H1 (cell line): ENCODE measurements around the gene CMIP. TPM values are rescaled to one million over a fixed set of nuclear protein-coding genes. Genes with fewer than 3 reads are reported as not detected.

Experiments
- CTCF ChIA-PET: fragments of 300-600 bp; sonication (Branson Sonifier 250); formaldehyde crosslinking; loops from one replicate; lab custom pipeline; 2021; ENCODE audit not compliant: partially characterized antibody; lab: Charles Lee
- POLR2A ChIA-PET: fragments of 300-600 bp; sonication (Branson Sonifier 250); formaldehyde crosslinking; loops from one replicate; lab custom pipeline; 2021; ENCODE audit warnings: inconsistent platforms; ENCODE audit not compliant: partially characterized antibody; lab: Charles Lee
- DNase-seq, 2 experiments: peaks; one replicate each; pipeline versions ENCODE4 v3.0.0 to v3.0.0-alpha.2; 2010 to 2022; ENCODE audit warnings: low spot score in 2 of 2, low read depth in 1 of 2, mixed read lengths in 1 of 2
- FAIRE-seq: peaks from 2 replicates; lab custom pipeline; 2011; peaks lifted over from hg19 to GRCh38; lab: Jason Lieb, UNC
- H2AFZ ChIP-seq: 2 replicates; pipeline ENCODE4 v1.8.1; 2012; ENCODE audit warnings: low read length, inconsistent platforms
- H2AK5ac ChIP-seq: 2 replicates; pipeline ENCODE4 v1.6.1; 2013; ENCODE audit warnings: low read depth, low read length
- H2BK120ac ChIP-seq: replicated peaks from 2 replicates; pipeline ENCODE3; 2013; ENCODE audit warnings: low read depth, low read length, inconsistent platforms
- H2BK12ac ChIP-seq: 2 replicates; pipeline ENCODE4 v1.6.1; 2013; ENCODE audit warnings: low read depth, low read length
- H2BK15ac ChIP-seq: 2 replicates; pipeline ENCODE4 v1.6.1; 2013; ENCODE audit warnings: low read length
- H2BK20ac ChIP-seq: 2 replicates; pipeline ENCODE4 v1.6.1; 2013; ENCODE audit warnings: low read length
- H2BK5ac ChIP-seq: 2 replicates; pipeline ENCODE4 v1.6.1; 2013; ENCODE audit warnings: low read depth, low read length
- H3K14ac ChIP-seq: 2 replicates; pipeline ENCODE4 v1.6.1; 2013; ENCODE audit warnings: inconsistent platforms; ENCODE audit not compliant: insufficient read length
- H3K18ac ChIP-seq: 2 replicates; pipeline ENCODE4 v1.6.1; 2013; ENCODE audit warnings: low read length; ENCODE audit errors: extremely low read depth
- H3K23ac ChIP-seq: 2 replicates; pipeline ENCODE4 v1.6.1; 2013; ENCODE audit warnings: inconsistent platforms; ENCODE audit not compliant: insufficient read length
- H3K23me2 ChIP-seq: 2 replicates; pipeline ENCODE4 v1.6.1; 2013; ENCODE audit warnings: low read depth, low read length
- H3K27ac ChIP-seq: 2 replicates; pipeline ENCODE4 v1.6.1; 2011; ENCODE audit warnings: low read depth, low read length, inconsistent platforms
- H3K27me3 ChIP-seq, 4 experiments: replicated peaks in 1 of 4; 1 replicate in 1 of 4; 2 replicates in 3 of 4; pipeline versions ENCODE4 v1.6.1 to v1.8.1; 2011 to 2013; ENCODE audit warnings: low read length in 3 of 4, mild to moderate bottlenecking in 3 of 4, inconsistent platforms in 2 of 4, mixed read lengths in 2 of 4, moderate library complexity in 1 of 4; ENCODE audit not compliant: control insufficient read depth in 3 of 4, insufficient read depth in 3 of 4; ENCODE audit errors: extremely low read depth in 1 of 4
- H3K36me3 ChIP-seq, 4 experiments: 2 replicates each; pipeline versions ENCODE4 v1.6.1 to v1.8.1; 2011 to 2013; ENCODE audit warnings: mild to moderate bottlenecking in 4 of 4, low read length in 3 of 4, moderate library complexity in 2 of 4, control low read depth in 1 of 4, inconsistent platforms in 1 of 4; ENCODE audit not compliant: insufficient read depth in 4 of 4, control insufficient read depth in 2 of 4
- H3K4ac ChIP-seq: replicated peaks from 2 replicates; pipeline ENCODE3; 2013; ENCODE audit warnings: low read length, low read depth, mixed read lengths, inconsistent platforms; ENCODE audit not compliant: insufficient read length
- H3K4me1 ChIP-seq, 4 experiments: replicated peaks in 1 of 4; 1 replicate in 1 of 4; 2 replicates in 3 of 4; pipeline versions ENCODE4 v1.6.1 to v1.8.1; 2011 to 2013; ENCODE audit warnings: low read length in 3 of 4, inconsistent platforms in 2 of 4, mixed read lengths in 1 of 4; ENCODE audit not compliant: insufficient read depth in 4 of 4, control insufficient read depth in 3 of 4
- H3K4me2 ChIP-seq, 2 experiments: 2 replicates each; pipeline versions ENCODE4 v1.6.1 to v1.8.1; 2011 to 2013; ENCODE audit warnings: low read depth in 2 of 2, low read length in 2 of 2, control low read depth in 1 of 2, inconsistent platforms in 1 of 2, mild to moderate bottlenecking in 1 of 2; ENCODE audit not compliant: insufficient read depth in 1 of 2
- H3K4me3 ChIP-seq, 4 experiments: fragments of 200-600, 300-600 bp in 1 of 4; sonication (generic), shearing (Covaris generic), sonication (Bioruptor Twin) in 1 of 4; 2 replicates each; pipeline versions ENCODE4 v1.5.1 to v1.8.1; 2011 to 2016; ENCODE audit warnings: low read length in 4 of 4, low read depth in 3 of 4, control low read depth in 2 of 4, inconsistent platforms in 2 of 4, mild to moderate bottlenecking in 2 of 4, mixed read lengths in 1 of 4, moderate library complexity in 1 of 4; ENCODE audit not compliant: insufficient read depth in 2 of 4; ENCODE audit errors: extremely low read depth in 1 of 4
- H3K56ac ChIP-seq: replicated peaks from 2 replicates; pipeline ENCODE3; 2013; ENCODE audit warnings: low read depth, mild to moderate bottlenecking, mixed read lengths, low read length, inconsistent platforms; ENCODE audit not compliant: insufficient read length
- H3K79me1 ChIP-seq: 2 replicates; pipeline ENCODE4 v1.6.1; 2013; ENCODE audit warnings: low read depth, low read length, control low read depth
- H3K79me2 ChIP-seq, 2 experiments: 2 replicates each; pipeline versions ENCODE4 v1.6.1 to v1.8.1; 2012 to 2013; ENCODE audit warnings: low read length in 2 of 2, mild to moderate bottlenecking in 2 of 2, inconsistent platforms in 1 of 2; ENCODE audit not compliant: insufficient read depth in 2 of 2, control insufficient read depth in 1 of 2
- H3K9ac ChIP-seq, 4 experiments: replicated peaks in 1 of 4; 1 replicate in 1 of 4; 2 replicates in 3 of 4; pipeline versions ENCODE4 v1.6.1 to v1.8.1; 2011 to 2013; ENCODE audit warnings: low read depth in 3 of 4, low read length in 3 of 4, control low read depth in 2 of 4, mild to moderate bottlenecking in 2 of 4, moderate library complexity in 2 of 4, inconsistent platforms in 1 of 4; ENCODE audit errors: extremely low read depth in 1 of 4
- H3K9me3 ChIP-seq, 2 experiments: 2 replicates each; pipeline versions ENCODE4 v1.6.1 to v1.8.1; 2012 to 2013; ENCODE audit warnings: mild to moderate bottlenecking in 2 of 2, moderate library complexity in 2 of 2, control low read depth in 1 of 2, inconsistent platforms in 1 of 2, low read depth in 1 of 2, low read length in 1 of 2, mixed read lengths in 1 of 2; ENCODE audit not compliant: insufficient read depth in 2 of 2
- H4K20me1 ChIP-seq, 2 experiments: replicated peaks in 1 of 2; 2 replicates each; pipeline versions ENCODE3 to v1.8.1; 2011 to 2013; ENCODE audit warnings: inconsistent platforms in 2 of 2, low read length in 2 of 2, mild to moderate bottlenecking in 1 of 2; ENCODE audit not compliant: insufficient read depth in 2 of 2, control insufficient read depth in 1 of 2
- H4K5ac ChIP-seq: 2 replicates; pipeline ENCODE4 v1.6.1; 2013; ENCODE audit warnings: low read length, low read depth, mixed read lengths, inconsistent platforms; ENCODE audit not compliant: insufficient read length
- H4K8ac ChIP-seq: 2 replicates; pipeline ENCODE4 v1.8.0; 2013; ENCODE audit warnings: mild to moderate bottlenecking, moderate library complexity, low read length, inconsistent platforms; ENCODE audit not compliant: insufficient read depth; ENCODE audit errors: extremely low read depth
- H4K91ac ChIP-seq: replicated peaks from 2 replicates; pipeline ENCODE3; 2013; ENCODE audit warnings: low read length, mixed read lengths, inconsistent platforms; ENCODE audit not compliant: insufficient read length
- CBX8 ChIP-seq: fragments of 300-800, 300-1000 bp; sonication (generic); IDR thresholded peaks from 2 replicates; pipeline ENCODE4 v1.7.1; 2016; ENCODE audit warnings: low read depth, low read length, borderline replicate concordance
- EGR1 ChIP-seq: IDR thresholded peaks from 2 replicates; pipeline ENCODE4 v1.6.1; 2011; ENCODE audit warnings: low read depth, low read length, borderline replicate concordance
- JUND ChIP-seq: IDR thresholded peaks from 2 replicates; pipeline ENCODE4 v1.6.1; 2011; ENCODE audit warnings: mild to moderate bottlenecking, improper control_type of control experiment, low read length
- TEAD4 ChIP-seq: IDR thresholded peaks from 2 replicates; pipeline ENCODE4 v1.6.1; 2012; ENCODE audit warnings: low read depth, low read length, inconsistent platforms, mixed read lengths
- WGBS, 2 experiments: shearing (Covaris generic) in 1 of 2; methylation state at CpG; one replicate each; pipeline versions ENCODE4 v1.1.6 to v1.1.7; 2013 to 2015; ENCODE audit warnings: low lambda C conversion rate in 2 of 2, mixed read lengths in 2 of 2, inconsistent platforms in 1 of 2, low coverage in 1 of 2, missing lambda C conversion rate in 1 of 2; ENCODE audit not compliant: insufficient replicate concordance in 2 of 2, insufficient coverage in 1 of 2, insufficient read length in 1 of 2; ENCODE audit errors: extremely low coverage in 1 of 2, missing lambda C conversion rate in 1 of 2; 5-methylcytosine and 5-hydroxymethylcytosine counted together
- polyA plus RNA-seq, 7 experiments: library from polyadenylated mRNA; depleted of rRNA in 3 of 7; stranded (reverse) in 5 of 7; unstranded in 2 of 7; fragments of >200 nt in 5 of 7; fragments of 200-250 nt in 2 of 7; gene quantifications; 1 replicate in 5 of 7; 2 replicates in 1 of 7; 4 replicates in 1 of 7; pipeline versions ENCODE4 v1.2.1 to v1.2.3, GENCODE V29; 2011 to 2013; ENCODE audit warnings: missing spikeins in 2 of 7, mixed read lengths in 2 of 7
- total RNA-seq: library from RNA; stranded (reverse); fragmentation: NEBNext Ultra II Directional; extraction: Animal tissue kit (Norgen Biotek cat#: 25700); gene quantifications from 2 replicates; pipeline ENCODE4 v1.2.1, GENCODE V29; 2021

The CMIP gene
- total and polyA plus RNA-seq, 2 of the 8 experiments (the other 6 are each of a cell fraction or from before 2014, with no cell fraction given): 7.9 to 53.2 TPM

DNA sequence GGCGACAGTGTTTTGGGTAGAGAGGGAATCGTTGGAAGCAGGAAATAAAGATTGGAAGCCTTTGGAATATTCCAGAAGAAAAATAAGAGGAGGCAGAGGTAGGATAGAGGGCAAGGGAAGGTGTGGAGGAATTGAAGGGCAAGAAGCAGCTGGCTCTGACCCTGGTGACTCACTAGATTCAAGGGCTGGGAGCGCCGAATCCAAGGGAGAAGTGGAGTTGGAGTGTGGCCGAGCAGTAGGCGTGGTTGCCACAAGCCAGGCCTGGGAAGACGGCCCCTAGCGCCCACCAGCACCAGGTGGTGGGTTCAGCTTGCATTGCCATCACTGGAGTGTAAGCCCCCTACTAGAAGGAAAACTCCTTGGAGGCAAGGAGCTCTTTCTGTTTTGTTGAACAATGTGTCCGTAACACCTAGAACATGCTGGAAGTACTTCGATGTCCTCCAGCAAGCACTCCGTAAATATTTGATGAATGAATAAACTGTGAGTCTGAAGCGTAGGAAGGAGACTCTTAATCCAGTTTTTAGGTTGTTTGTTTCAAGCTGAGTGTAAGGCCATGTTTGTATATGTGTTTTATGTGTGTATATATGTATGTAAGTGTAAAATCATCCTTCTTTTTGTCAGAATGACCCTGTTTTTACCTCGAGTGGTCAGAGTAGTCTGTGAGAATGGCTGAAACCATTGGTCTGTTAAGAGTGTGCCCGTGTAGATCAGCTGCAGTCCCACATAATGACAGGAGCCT is 139.5 kb downstream of the CMIP start:
- Histone ChIP-seq H4K91ac (no peak overlapping the region), H2BK15ac (no peak overlapping the region), H3K27me3 (no peaks in the 10 kb centered on the region)
- no peak for TF ChIP-seq TEAD4
- no peak for TF ChIP-seq JUND
- no peak for TF ChIP-seq EGR1
- no peak for TF ChIP-seq CBX8
- TF ChIP-seq, all 59 proteins: peak for 0
- peaks cover 0 to 4% (median 0%) of the 10 kb centered on the region in 4 experiments; a peak in 1 of 7 replicates for H3K4me1 ChIP-seq
- peaks cover 15% of the 10 kb centered on the region in 2 experiments for H4K20me1 ChIP-seq
- no peaks in the 10 kb centered on the region for H3K36me3 ChIP-seq
- CTCF ChIA-PET: interaction anchor here (0.8 to 2.3 kb wide), 12 partner anchors 14 to 181 kb away, joined by 3 to 6 read pairs (median 3); no protein-coding TSS in a partner anchor
- H3K9ac ChIP-seq: no peak overlapping the region
- no peak overlapping the region for H4K8ac ChIP-seq
- H2BK120ac ChIP-seq: no peak overlapping the region
- H2AFZ ChIP-seq: no peak overlapping the region
- 94% methylated on average over 14 of the region's 14 CpGs; no CpG with 5 or more reads in 1 of the 2 experiments for WGBS, 2 experiments
- H2BK12ac ChIP-seq: no peak overlapping the region
- no peak overlapping the region for H4K5ac ChIP-seq
- H3K79me2 ChIP-seq: peaks cover 0 to 39% of the 10 kb centered on the region in 2 experiments; a peak in 3 of 4 replicates
- no peak overlapping the region for H3K23ac ChIP-seq
- no peaks in the 10 kb centered on the region for H3K9me3 ChIP-seq
- POLR2A ChIA-PET: interaction anchor here (1.9 kb wide), 1 partner anchor 9 kb away, joined by 6 read pairs; no protein-coding TSS in a partner anchor
- H3K56ac ChIP-seq: no peak overlapping the region
- DNase-seq: no peak
- no peak for FAIRE-seq
- H3K23me2 ChIP-seq: no peaks in the 10 kb centered on the region
- H3K14ac ChIP-seq: no peak overlapping the region
- H3K79me1 ChIP-seq: peaks cover 16% of the 10 kb centered on the region
- H2AK5ac ChIP-seq: no peak overlapping the region
- no peak overlapping the region for H3K4me2 ChIP-seq
- no peak overlapping the region for H3K4me3 ChIP-seq
- H2BK5ac ChIP-seq: no peak overlapping the region
- H2BK20ac ChIP-seq: no peak overlapping the region
- no peak overlapping the region for H3K27ac ChIP-seq
- H3K18ac ChIP-seq: no peak overlapping the region
- no peak overlapping the region for H3K4ac ChIP-seq
